ENCODE results near the gene DOCK2.
"Not testable (repeated sequence)": the region's sequence is repeated elsewhere in the genome, so short reads cannot be mapped to it uniquely, and the experiment has no call there.

Gene DOCK2

DNA sequence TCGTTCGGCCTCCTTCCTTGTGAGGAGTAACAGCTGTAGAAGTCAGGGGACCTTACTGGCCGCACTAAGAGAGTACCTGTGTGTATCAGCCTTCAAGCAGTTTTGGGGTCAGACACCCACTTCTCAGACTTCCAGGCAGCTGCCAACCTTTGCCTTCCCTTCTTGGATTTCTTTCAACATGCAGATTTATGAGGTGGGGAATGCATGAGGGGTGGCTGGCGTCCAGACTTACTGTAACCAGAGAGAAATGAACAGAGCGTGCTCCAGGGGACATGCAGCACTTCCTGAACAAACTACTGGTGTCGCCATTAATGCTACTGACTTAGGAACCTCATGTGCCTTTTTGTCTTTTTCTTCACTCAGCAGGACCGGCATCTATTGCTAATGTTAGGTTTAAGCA, 296.5 kb downstream of the DOCK2 start:
- TF ChIP-seq ZNF274 (IDR thresholded peaks at IDR 0.05; ENCODE audit: low read depth, low read length) = no peak

GRCh38 chr5:169934990-169935389, 297.9 kb downstream of the DOCK2 start:
- H3K4me3 ChIP-seq (ENCODE audit: low read length) = no peak overlapping the region
- no peak for TF ChIP-seq ZNF274 (IDR thresholded peaks at IDR 0.05; ENCODE audit: low read depth, low read length)

More for the DNA sequence above, 296.5 kb downstream of the DOCK2 start:
- H3K4me3 ChIP-seq (ENCODE audit: low read length) = no peak overlapping the region

DNA sequence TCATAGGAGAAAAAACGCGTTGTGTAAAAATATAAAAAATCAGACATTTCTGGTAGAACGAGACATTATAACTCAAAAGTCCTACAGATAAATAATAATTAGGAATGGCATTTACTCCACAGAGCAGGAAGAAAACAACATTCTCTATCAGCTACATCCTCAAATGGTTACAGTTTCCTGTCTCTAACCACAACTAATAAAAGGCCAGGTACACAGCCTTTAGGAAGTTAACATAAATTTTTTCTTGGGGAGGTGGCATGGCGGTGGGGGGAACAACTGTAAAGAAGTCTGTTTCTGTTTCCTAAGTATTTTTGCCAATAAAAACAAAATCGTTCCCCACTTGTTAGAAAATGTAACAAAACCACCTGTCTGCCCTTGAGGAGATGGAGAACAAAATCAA, 298.7 kb downstream of the DOCK2 start:
- TF ChIP-seq ZNF274 (IDR thresholded peaks at IDR 0.05; ENCODE audit: low read depth, low read length) = no peak
- H3K4me3 ChIP-seq (ENCODE audit: low read length) = no peak overlapping the region

GRCh38 chr5:169938439-169938838, 301.4 kb downstream of the DOCK2 start:
- TF ChIP-seq ZNF274 (IDR thresholded peaks at IDR 0.05; ENCODE audit: low read depth, low read length) = no peak
- H3K4me3 ChIP-seq (ENCODE audit: low read length) = no peak overlapping the region

DNA sequence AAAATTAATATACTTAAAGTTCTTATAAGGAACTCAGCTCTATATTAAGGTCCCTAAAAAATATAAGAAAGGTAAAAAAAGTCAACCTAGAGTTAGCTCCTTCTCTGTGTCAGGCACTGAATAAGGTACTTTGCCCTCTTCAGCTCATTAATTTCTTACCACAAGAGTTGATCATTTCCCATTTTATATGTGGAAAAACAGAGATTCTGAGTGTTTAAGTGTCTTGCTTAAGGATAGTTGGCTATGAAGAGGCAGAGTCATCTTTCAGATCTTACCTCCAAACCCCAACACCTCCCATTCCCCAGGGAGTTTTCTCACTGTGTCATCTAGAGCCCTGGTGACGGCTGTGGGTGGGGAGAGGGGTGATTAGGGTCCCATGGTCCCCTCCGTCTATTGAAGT, 302.7 kb downstream of the DOCK2 start:
- no peak overlapping the region for H3K4me3 ChIP-seq (ENCODE audit: low read length)
- no peak for TF ChIP-seq ZNF274 (IDR thresholded peaks at IDR 0.05; ENCODE audit: low read depth, low read length)

GRCh38 chr5:169941542-169941941, 304.5 kb downstream of the DOCK2 start:
- no peak for TF ChIP-seq ZNF274 (IDR thresholded peaks at IDR 0.05; ENCODE audit: low read depth, low read length)
- no peak overlapping the region for H3K4me3 ChIP-seq (ENCODE audit: low read length)

GRCh38 chr5:169942181-169942580, 305.1 kb downstream of the DOCK2 start:
- TF ChIP-seq ZNF274 (IDR thresholded peaks at IDR 0.05; ENCODE audit: low read depth, low read length) = no peak
- no peak overlapping the region for H3K4me3 ChIP-seq (ENCODE audit: low read length)

GRCh38 chr5:169943026-169943425, 306.0 kb downstream of the DOCK2 start:
- TF ChIP-seq ZNF274 (IDR thresholded peaks at IDR 0.05; ENCODE audit: low read depth, low read length) = no peak
- no peak overlapping the region for H3K4me3 ChIP-seq (ENCODE audit: low read length)

- no peak overlapping the region for H3K4me3 ChIP-seq (ENCODE audit: low read length)
- TF ChIP-seq ZNF274 (IDR thresholded peaks at IDR 0.05; ENCODE audit: low read depth, low read length) = no peak
Measured at GRCh38 chr5:169944115-169944514, 307.0 kb downstream of the DOCK2 start.

DNA sequence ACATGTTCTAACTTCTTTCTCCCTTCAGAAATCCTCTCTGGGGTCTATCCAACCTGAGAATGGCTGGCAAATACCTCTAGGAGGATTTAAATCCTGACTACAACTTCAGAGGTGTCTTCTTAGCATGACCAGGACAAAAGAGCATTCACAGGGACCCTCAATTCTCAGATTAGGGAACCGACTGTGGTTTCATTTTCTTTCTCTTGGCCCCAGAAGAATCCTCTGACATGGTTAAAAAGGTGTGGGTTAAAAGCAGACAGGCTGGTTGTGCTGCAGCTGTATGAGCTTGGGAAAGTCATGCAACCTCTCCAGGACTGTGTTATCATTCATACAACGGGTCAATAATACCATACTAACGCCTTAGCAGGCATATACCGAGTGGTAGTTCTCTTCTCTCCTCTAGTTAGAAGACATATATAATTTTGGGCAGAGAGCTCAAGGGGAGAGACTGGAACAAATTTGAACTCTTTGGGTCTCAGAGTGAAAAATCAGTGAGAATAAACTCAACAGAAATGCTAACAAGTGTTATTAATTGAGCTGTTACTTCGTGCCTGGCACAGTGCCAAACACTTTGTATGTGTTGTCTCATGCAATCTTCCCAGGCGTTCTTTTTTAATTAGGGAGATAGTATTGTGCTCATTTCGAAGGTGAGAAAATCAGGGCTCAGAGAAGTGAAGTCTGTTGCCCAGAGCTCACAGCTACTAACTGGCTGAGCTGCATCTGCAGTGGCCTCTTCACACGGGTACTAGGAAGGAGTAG, 308.0 kb downstream of the DOCK2 start:
- TF ChIP-seq ZNF274 (IDR thresholded peaks at IDR 0.05; ENCODE audit: low read depth, low read length) = no peak

GRCh38 chr5:169945831-169946261, 308.8 kb downstream of the DOCK2 start:
- TF ChIP-seq ZNF274 (IDR thresholded peaks at IDR 0.05; ENCODE audit: low read depth, low read length) = no peak
- H3K4me3 ChIP-seq (ENCODE audit: low read length) = no peak overlapping the region

More for the DNA sequence above, 308.0 kb downstream of the DOCK2 start:
- H3K4me3 ChIP-seq (ENCODE audit: low read length) = no peak overlapping the region

DNA sequence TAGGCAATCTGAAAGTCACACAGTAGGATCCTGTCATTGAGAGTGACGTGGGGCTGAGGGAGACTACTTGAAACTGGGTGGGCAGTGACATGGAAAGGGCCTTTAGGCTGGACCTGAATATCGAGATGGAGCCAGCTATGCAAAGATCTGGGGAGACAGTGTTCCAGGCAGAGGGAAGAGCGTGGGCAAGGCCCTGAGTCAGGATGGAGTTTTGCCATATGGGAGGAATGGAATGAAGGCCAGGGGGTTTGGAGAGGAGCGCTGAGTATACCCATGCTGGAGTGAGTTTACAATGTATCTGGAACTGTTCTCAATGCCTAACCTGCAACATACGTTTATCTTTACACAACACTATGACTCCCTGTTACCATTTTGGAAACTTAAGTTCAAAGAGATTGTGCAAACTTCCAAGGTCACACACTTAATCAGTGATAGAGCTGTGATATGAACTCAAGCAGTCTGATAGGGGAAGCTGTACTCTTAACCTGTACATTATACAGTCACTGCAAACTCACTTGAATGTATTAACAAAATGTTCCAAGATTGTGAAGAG, 309.7 kb downstream of the DOCK2 start:
- H3K4me3 ChIP-seq (ENCODE audit: low read length) = no peak overlapping the region
- no peak for TF ChIP-seq ZNF274 (IDR thresholded peaks at IDR 0.05; ENCODE audit: low read depth, low read length)

DNA sequence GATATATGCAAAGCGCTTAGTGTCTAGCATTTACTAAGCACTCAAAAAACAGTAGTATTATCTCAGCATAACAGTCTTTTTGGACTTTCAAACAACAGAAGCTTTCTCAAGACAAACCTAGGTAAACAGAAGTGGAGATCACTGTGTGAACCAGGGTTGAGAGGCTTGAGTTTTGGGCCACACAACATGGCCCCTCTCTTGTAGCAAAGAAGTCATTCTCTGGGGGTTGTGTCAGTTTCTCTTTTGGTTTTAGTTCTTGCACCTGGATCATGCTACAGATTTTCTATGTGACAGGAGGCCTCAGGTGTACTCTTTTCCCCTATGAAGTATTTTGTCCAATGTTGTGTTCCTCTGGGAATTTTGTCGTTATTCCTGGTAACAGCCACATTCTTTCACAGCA, 313.3 kb downstream of the DOCK2 start:
- no peak for TF ChIP-seq ZNF274 (IDR thresholded peaks at IDR 0.05; ENCODE audit: low read depth, low read length)
- no peak overlapping the region for H3K4me3 ChIP-seq (ENCODE audit: low read length)

DNA sequence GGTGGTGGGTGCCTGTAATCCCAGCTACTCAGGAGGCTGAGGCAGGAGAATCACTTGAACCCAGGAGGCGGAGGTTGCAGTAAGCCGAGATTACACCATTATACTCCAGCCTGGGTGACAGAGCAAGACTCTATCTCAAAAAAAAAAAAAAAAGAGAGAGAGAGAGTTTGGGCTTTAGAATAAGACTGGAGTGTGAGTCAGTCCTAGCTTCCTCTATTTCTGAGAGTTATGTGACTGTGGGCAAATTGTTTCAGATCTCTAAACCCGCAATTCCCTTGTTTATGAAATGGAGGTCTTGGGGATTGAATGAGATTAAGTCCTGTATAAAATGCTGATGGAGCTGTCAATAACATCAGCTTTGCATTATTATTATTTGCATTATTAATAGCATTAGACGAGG, 316.1 kb downstream of the DOCK2 start:
- not testable (repeated sequence) for H3K4me3 ChIP-seq (ENCODE audit: low read length)

- H3K4me3 ChIP-seq (ENCODE audit: low read length) = no peak overlapping the region
- TF ChIP-seq ZNF274 (IDR thresholded peaks at IDR 0.05; ENCODE audit: low read depth, low read length) = no peak
Measured at GRCh38 chr5:169954786-169955185, 317.7 kb downstream of the DOCK2 start.

DNA sequence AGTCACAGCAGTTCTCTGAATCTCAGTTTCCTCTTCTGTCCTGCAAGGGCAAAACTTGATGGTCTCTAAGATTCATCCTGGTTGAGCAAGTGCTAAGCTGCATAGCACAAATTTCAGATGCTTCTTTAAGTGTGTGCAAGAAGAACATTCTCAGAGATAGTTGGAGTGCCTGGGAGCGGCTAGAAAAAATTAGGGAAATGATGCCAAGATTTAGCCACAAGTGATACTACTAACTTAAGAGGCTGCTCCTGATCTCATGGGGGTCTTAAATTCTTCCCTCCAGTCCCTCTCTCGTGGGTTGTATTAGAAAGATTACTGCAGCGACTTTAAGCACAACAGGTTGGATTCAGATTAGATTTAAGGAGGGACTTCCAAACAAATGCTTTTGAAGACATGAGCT, 319.1 kb downstream of the DOCK2 start:
- TF ChIP-seq ZNF274 (IDR thresholded peaks at IDR 0.05; ENCODE audit: low read depth, low read length) = no peak
- no peak overlapping the region for H3K4me3 ChIP-seq (ENCODE audit: low read length)

Measured in GM08714 (cell line).